Peyer's patch (tissue), 4 donors: ENCODE measurements around the gene HDAC1.

Source experiments
- POLR2A ChIP-seq, 2 donors: fragments of 450-650 bp; IDR thresholded peaks; one replicate each; pipeline ENCODE4 v1.5.1; 2017; ENCODE audit warnings: antibody characterized with exemption in 2 of 2, mild to moderate bottlenecking in 2 of 2, moderate library complexity in 2 of 2
- TF ChIP-seq, protein P1 (sequence below), 6 experiments: fragments of 450-650 bp in 4 of 6; fragments of 200-600 bp in 2 of 6; sonication (generic) in 1 of 6; IDR thresholded peaks; one replicate each; pipeline ENCODE4 v1.5.1; 2017 to 2019; ENCODE audit warnings: antibody characterized with exemption in 6 of 6, mild to moderate bottlenecking in 3 of 6, moderate library complexity in 1 of 6

- TF ChIP-seq, protein P1, sequence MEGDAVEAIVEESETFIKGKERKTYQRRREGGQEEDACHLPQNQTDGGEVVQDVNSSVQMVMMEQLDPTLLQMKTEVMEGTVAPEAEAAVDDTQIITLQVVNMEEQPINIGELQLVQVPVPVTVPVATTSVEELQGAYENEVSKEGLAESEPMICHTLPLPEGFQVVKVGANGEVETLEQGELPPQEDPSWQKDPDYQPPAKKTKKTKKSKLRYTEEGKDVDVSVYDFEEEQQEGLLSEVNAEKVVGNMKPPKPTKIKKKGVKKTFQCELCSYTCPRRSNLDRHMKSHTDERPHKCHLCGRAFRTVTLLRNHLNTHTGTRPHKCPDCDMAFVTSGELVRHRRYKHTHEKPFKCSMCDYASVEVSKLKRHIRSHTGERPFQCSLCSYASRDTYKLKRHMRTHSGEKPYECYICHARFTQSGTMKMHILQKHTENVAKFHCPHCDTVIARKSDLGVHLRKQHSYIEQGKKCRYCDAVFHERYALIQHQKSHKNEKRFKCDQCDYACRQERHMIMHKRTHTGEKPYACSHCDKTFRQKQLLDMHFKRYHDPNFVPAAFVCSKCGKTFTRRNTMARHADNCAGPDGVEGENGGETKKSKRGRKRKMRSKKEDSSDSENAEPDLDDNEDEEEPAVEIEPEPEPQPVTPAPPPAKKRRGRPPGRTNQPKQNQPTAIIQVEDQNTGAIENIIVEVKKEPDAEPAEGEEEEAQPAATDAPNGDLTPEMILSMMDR (IDR thresholded peaks at IDR 0.05): no peak
- no peak for TF ChIP-seq POLR2A (IDR thresholded peaks at IDR 0.05)
These were observed 2.6 kb upstream of the HDAC1 start for GRCh38 chr1:32289256-32289655.
